Measurements from ENCODE around the gene FEZF2. TPM values are rescaled to one million over a fixed set of nuclear protein-coding genes. Genes with fewer than 3 reads are reported as not detected.

Gene FEZF2
- not detected for total RNA-seq

- ATAC-seq (no peak), DNase-seq (no peak)
- Histone ChIP-seq H3K27ac (no peak within 1 kb of the TSS), H3K27me3 (peaks cover 0 to 60% of the 10 kb centered on the region in 2 donors), H3K9me3 (no peaks in the 10 kb centered on the region), H3K4me3 (no peak within 1 kb of the TSS), H3K36me3 (replicated peaks in 1 of 2; ENCODE audit: insufficient read depth in 1 of 2, low read depth in 2 of 2) (no peaks in the 10 kb centered on the region), H3K4me1 (peaks cover 50% of the 10 kb centered on the region)
- WGBS, 2 donors = 0 to 1% methylated on average over 8 to 28 of the region's 28 CpGs
- intact Hi-C loops (cut with DNase I) = no loop called here
- no peak for TF ChIP-seq POLR2A (IDR thresholded peaks at IDR 0.05)
- no peak for TF ChIP-seq CTCF (IDR thresholded peaks at IDR 0.05)
These were observed at the start of gene FEZF2 for GRCh38 chr3:62373215-62373614. Gene FEZF2, minus strand, starts transcription at chr3:62373550. Its CDS starts 682 bp downstream, at chr3:62372868.

GRCh38 chr3:62421207-62421606 lies 47.9 kb upstream of the FEZF2 start:
- no peak for TF ChIP-seq POLR2A (IDR thresholded peaks at IDR 0.05)
- intact Hi-C loops (cut with DNase I) = no loop called here
- Histone ChIP-seq H3K4me1 (no peaks in the 10 kb centered on the region), H3K4me3 (no peak overlapping the region), H3K27me3 (no peaks in the 10 kb centered on the region), H3K9me3 (no peaks in the 10 kb centered on the region), H3K36me3 (replicated peaks in 1 of 2; ENCODE audit: insufficient read depth in 1 of 2, low read depth in 2 of 2) (no peaks in the 10 kb centered on the region), H3K27ac (no peak overlapping the region)
- WGBS, 2 donors = 88 to 89% methylated on average over 10 of the region's 10 CpGs
- no peak for DNase-seq
- no peak for ATAC-seq

- no peaks in the 10 kb centered on the region for H3K4me1 ChIP-seq
- intact Hi-C loops (cut with DNase I) = no loop called here
- WGBS, 2 donors = 34 to 37% methylated on average over 3 of the region's 3 CpGs
- DNase-seq (no peak), ATAC-seq (no peak)
- TF ChIP-seq CTCF (IDR thresholded peaks at IDR 0.05) (no peak), POLR2A (IDR thresholded peaks at IDR 0.05) (no peak)
- H3K4me3 ChIP-seq = no peak overlapping the region
- no peaks in the 10 kb centered on the region for H3K9me3 ChIP-seq
- H3K36me3 ChIP-seq (replicated peaks in 1 of 2; ENCODE audit: insufficient read depth in 1 of 2, low read depth in 2 of 2) = no peaks in the 10 kb centered on the region
- no peak overlapping the region for H3K27ac ChIP-seq
- H3K27me3 ChIP-seq = no peaks in the 10 kb centered on the region
These were observed 42.8 kb upstream of the FEZF2 start for GRCh38 chr3:62416144-62416543.

GRCh38 chr3:62415312-62415801 lies 42.0 kb upstream of the FEZF2 start:
- no peak for ATAC-seq
- no peak overlapping the region for H3K27ac ChIP-seq
- WGBS, 2 donors = 76 to 79% methylated on average over 7 to 9 of the region's 9 CpGs
- no peak for DNase-seq
- no peaks in the 10 kb centered on the region for H3K4me1 ChIP-seq
- H3K9me3 ChIP-seq = no peaks in the 10 kb centered on the region
- H3K27me3 ChIP-seq = no peaks in the 10 kb centered on the region
- intact Hi-C loops (cut with DNase I) = no loop called here
- TF ChIP-seq CTCF (IDR thresholded peaks at IDR 0.05) (no peak), POLR2A (IDR thresholded peaks at IDR 0.05) (no peak)
- no peak overlapping the region for H3K4me3 ChIP-seq
- H3K36me3 ChIP-seq (replicated peaks in 1 of 2; ENCODE audit: insufficient read depth in 1 of 2, low read depth in 2 of 2) = no peaks in the 10 kb centered on the region

- Histone ChIP-seq H3K4me1 (no peaks in the 10 kb centered on the region), H3K27me3 (no peaks in the 10 kb centered on the region), H3K4me3 (no peak overlapping the region), H3K36me3 (replicated peaks in 1 of 2; ENCODE audit: insufficient read depth in 1 of 2, low read depth in 2 of 2) (no peaks in the 10 kb centered on the region), H3K27ac (no peak overlapping the region), H3K9me3 (no peaks in the 10 kb centered on the region)
- 89 to 91% methylated on average over 11 of the region's 11 CpGs for WGBS, 2 donors
- intact Hi-C loops (cut with DNase I) = no loop called here
- no peak for DNase-seq
- TF ChIP-seq CTCF (IDR thresholded peaks at IDR 0.05) (no peak), POLR2A (IDR thresholded peaks at IDR 0.05) (no peak)
- ATAC-seq = no peak
These were observed 41.4 kb upstream of the FEZF2 start for GRCh38 chr3:62414786-62415185.
